ENCODE measurements around the gene PIGBOS1. TPM values are rescaled to one million over a fixed set of nuclear protein-coding genes. Genes with fewer than 3 reads are reported as not detected.

Gene PIGBOS1
- total RNA-seq, 1 donor from 2014 or later, result 12.3 TPM

- no peaks in the 10 kb centered on the region for H3K79me2 ChIP-seq (ENCODE audit: low read depth)
- no peak overlapping the region for H3K4me3 ChIP-seq
- H4K20me1 ChIP-seq (ENCODE audit: low read depth), result no peaks in the 10 kb centered on the region
- H3K27ac ChIP-seq, result no peak overlapping the region
- no peak overlapping the region for H3K9ac ChIP-seq
- H2AFZ ChIP-seq (replicated peaks), result no peak overlapping the region
- no peaks in the 10 kb centered on the region for H3F3A ChIP-seq (ENCODE audit: low read depth)
- no peak overlapping the region for H3K4me2 ChIP-seq
- Mint-ChIP-seq H3K36me3 (peaks cover 2% of the 10 kb centered on the region), H3K4me3 (no peak overlapping the region), H3K9me3 (peaks cover 2% of the 10 kb centered on the region), H3K27ac (no peak overlapping the region), H3K27me3 (ENCODE audit: insufficient read depth, low read depth) (no peaks in the 10 kb centered on the region), H3K4me1 (peaks cover 8% of the 10 kb centered on the region)
- H3K4me1 ChIP-seq, result no peaks in the 10 kb centered on the region
- no peaks in the 10 kb centered on the region for H3K36me3 ChIP-seq
- TF ChIP-seq EZH2phosphoT487 (IDR thresholded peaks at IDR 0.05) (no peak), EZH2 (IDR thresholded peaks at IDR 0.05) (no peak)
- TF ChIP-seq, protein P1, sequence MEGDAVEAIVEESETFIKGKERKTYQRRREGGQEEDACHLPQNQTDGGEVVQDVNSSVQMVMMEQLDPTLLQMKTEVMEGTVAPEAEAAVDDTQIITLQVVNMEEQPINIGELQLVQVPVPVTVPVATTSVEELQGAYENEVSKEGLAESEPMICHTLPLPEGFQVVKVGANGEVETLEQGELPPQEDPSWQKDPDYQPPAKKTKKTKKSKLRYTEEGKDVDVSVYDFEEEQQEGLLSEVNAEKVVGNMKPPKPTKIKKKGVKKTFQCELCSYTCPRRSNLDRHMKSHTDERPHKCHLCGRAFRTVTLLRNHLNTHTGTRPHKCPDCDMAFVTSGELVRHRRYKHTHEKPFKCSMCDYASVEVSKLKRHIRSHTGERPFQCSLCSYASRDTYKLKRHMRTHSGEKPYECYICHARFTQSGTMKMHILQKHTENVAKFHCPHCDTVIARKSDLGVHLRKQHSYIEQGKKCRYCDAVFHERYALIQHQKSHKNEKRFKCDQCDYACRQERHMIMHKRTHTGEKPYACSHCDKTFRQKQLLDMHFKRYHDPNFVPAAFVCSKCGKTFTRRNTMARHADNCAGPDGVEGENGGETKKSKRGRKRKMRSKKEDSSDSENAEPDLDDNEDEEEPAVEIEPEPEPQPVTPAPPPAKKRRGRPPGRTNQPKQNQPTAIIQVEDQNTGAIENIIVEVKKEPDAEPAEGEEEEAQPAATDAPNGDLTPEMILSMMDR (IDR thresholded peaks at IDR 0.05), result no peak
- no peak for DNase-seq (ENCODE audit: low spot score)
- no peaks in the 10 kb centered on the region for H3K9me3 ChIP-seq (ENCODE audit: low read depth)
- H3K27me3 ChIP-seq, result no peaks in the 10 kb centered on the region
These were observed 48.6 kb downstream of the PIGBOS1 start for GRCh38 chr15:55270291-55270690.

GRCh38 chr15:55268176-55268695 lies 50.7 kb downstream of the PIGBOS1 start:
- Histone ChIP-seq H3K4me3 (no peak overlapping the region), H2AFZ (replicated peaks) (no peak overlapping the region), H4K20me1 (ENCODE audit: low read depth) (no peaks in the 10 kb centered on the region), H3K27ac (no peak overlapping the region), H3K79me2 (ENCODE audit: low read depth) (no peaks in the 10 kb centered on the region), H3K4me2 (no peak overlapping the region), H3K4me1 (no peaks in the 10 kb centered on the region), H3K36me3 (no peaks in the 10 kb centered on the region), H3F3A (ENCODE audit: low read depth) (no peaks in the 10 kb centered on the region), H3K27me3 (no peaks in the 10 kb centered on the region), H3K9me3 (ENCODE audit: low read depth) (no peaks in the 10 kb centered on the region), H3K9ac (no peak overlapping the region)
- peaks cover 2% of the 10 kb centered on the region for H3K9me3 Mint-ChIP-seq
- TF ChIP-seq EZH2 (IDR thresholded peaks at IDR 0.05), result no peak
- no peak for TF ChIP-seq EZH2phosphoT487 (IDR thresholded peaks at IDR 0.05)
- TF ChIP-seq, protein P1 (IDR thresholded peaks at IDR 0.05), result no peak
- no peak overlapping the region for H3K4me3 Mint-ChIP-seq
- H3K4me1 Mint-ChIP-seq, result peaks cover 8% of the 10 kb centered on the region
- DNase-seq (ENCODE audit: low spot score), result no peak
- H3K27me3 Mint-ChIP-seq (ENCODE audit: insufficient read depth, low read depth), result no peaks in the 10 kb centered on the region
- H3K36me3 Mint-ChIP-seq, result no peaks in the 10 kb centered on the region
- no peak overlapping the region for H3K27ac Mint-ChIP-seq

DNA sequence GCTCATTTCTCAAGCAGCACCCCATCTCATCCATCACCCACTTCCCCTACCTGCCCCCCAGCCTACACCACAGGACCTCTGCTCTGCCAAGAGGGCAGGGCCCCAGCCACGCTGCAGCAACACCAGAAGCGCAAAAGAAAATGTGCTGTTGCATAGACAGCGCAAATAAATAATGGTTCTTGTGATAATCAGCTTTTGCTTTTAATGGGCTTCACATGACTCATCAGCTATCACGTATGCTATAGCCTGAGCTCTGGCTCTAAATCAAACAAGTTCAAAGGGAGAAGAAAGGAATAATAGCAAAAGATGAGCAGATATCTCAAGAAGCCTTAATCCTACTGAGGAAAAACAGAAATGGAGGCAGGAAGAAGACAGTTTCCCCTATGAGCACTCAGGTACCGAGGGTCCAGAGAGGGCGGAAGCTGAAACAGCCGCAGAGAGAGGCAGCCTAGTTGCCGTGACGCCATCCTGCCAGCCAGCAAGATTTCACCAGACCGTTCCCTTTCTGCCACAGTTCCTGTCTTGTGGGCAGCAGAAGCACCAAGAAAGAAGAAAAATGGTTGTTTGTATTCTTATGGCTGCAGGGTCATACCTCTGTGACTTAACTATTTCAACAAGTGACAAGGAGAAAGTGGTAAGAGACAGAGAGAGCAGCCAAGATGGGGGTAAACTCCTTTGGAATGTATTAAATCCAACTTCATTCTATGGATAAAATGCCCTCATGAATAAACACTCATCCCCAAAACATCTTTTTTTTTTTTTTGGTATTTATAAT lies 51.3 kb downstream of the PIGBOS1 start:
- H3K4me3 ChIP-seq, result no peak overlapping the region
- no peak overlapping the region for H2AFZ ChIP-seq (replicated peaks)
- no peaks in the 10 kb centered on the region for H3K4me1 ChIP-seq
- Mint-ChIP-seq H3K27ac (no peak overlapping the region), H3K36me3 (no peaks in the 10 kb centered on the region), H3K4me3 (no peak overlapping the region), H3K4me1 (peaks cover 8% of the 10 kb centered on the region), H3K27me3 (ENCODE audit: insufficient read depth, low read depth) (no peaks in the 10 kb centered on the region), H3K9me3 (no peaks in the 10 kb centered on the region)
- H3K79me2 ChIP-seq (ENCODE audit: low read depth), result no peaks in the 10 kb centered on the region
- H3K36me3 ChIP-seq, result no peaks in the 10 kb centered on the region
- no peaks in the 10 kb centered on the region for H3K9me3 ChIP-seq (ENCODE audit: low read depth)
- H3F3A ChIP-seq (ENCODE audit: low read depth), result no peaks in the 10 kb centered on the region
- no peak overlapping the region for H3K27ac ChIP-seq
- H3K9ac ChIP-seq, result no peak overlapping the region
- TF ChIP-seq EZH2phosphoT487 (IDR thresholded peaks at IDR 0.05), result no peak
- no peaks in the 10 kb centered on the region for H3K27me3 ChIP-seq
- no peak overlapping the region for H3K4me2 ChIP-seq
- no peak for DNase-seq (ENCODE audit: low spot score)
- no peaks in the 10 kb centered on the region for H4K20me1 ChIP-seq (ENCODE audit: low read depth)

Other genes starting within 250 kb of the PIGBOS1 start
- gene RSL24D1, start 122.2 kb downstream of the PIGBOS1 start, total RNA-seq (ENCODE audit: low replicate concordance), result 113 and 192 TPM in 2 replicates
- 2.3 and 3.6 TPM in 2 replicates for gene RAB27A, start 29.3 kb downstream of the PIGBOS1 start, total RNA-seq (ENCODE audit: low replicate concordance)
- gene PIGB, start 99 bp upstream of the PIGBOS1 start, total RNA-seq (ENCODE audit: low replicate concordance), result 15.6 and 18.7 TPM in 2 replicates
- 13.8 and 28.0 TPM in 2 replicates for gene CCPG1, start 89.2 kb upstream of the PIGBOS1 start, total RNA-seq (ENCODE audit: low replicate concordance)
- 3.9 and 14.2 TPM in 2 replicates for gene PIERCE2, start 89.4 kb upstream of the PIGBOS1 start, total RNA-seq (ENCODE audit: low replicate concordance)
- 5.7 and 10.0 TPM in 2 replicates for gene DNAAF4, start 189.1 kb upstream of the PIGBOS1 start, total RNA-seq (ENCODE audit: low replicate concordance)

Measured in neural progenitor cell (in vitro differentiated cells).